ENCODE data around the gene PTPRT.

DNA sequence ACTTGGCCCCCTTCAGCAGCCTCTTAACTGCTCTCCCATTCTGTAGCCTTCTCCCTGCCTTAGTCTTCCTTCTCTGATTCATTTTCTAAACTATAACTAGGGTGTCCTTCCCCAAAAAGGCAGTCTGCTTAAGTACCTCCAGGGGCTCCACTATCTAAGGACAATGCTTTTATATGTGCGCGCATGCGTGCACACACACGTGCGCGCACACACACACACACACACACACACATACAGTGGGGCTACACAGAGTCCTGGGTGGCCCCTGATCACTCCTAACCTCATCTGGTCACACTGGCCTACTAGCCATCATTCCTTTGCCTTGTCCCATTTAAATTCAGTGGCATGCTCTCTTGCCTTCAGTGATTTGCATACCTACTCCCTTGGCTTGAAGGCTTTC is 917.2 kb downstream of the PTPRT start:
- TF ChIP-seq, protein P1, sequence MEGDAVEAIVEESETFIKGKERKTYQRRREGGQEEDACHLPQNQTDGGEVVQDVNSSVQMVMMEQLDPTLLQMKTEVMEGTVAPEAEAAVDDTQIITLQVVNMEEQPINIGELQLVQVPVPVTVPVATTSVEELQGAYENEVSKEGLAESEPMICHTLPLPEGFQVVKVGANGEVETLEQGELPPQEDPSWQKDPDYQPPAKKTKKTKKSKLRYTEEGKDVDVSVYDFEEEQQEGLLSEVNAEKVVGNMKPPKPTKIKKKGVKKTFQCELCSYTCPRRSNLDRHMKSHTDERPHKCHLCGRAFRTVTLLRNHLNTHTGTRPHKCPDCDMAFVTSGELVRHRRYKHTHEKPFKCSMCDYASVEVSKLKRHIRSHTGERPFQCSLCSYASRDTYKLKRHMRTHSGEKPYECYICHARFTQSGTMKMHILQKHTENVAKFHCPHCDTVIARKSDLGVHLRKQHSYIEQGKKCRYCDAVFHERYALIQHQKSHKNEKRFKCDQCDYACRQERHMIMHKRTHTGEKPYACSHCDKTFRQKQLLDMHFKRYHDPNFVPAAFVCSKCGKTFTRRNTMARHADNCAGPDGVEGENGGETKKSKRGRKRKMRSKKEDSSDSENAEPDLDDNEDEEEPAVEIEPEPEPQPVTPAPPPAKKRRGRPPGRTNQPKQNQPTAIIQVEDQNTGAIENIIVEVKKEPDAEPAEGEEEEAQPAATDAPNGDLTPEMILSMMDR (IDR thresholded peaks at IDR 0.05): no peak
- TF ChIP-seq POLR2AphosphoS5 (IDR thresholded peaks at IDR 0.05): no peak
